Measurements from ENCODE around the gene PDP2.
A peak's percentile ranks its signal among the peaks of the same experiment; 100 is the strongest.
"Not testable (repeated sequence)": the region's sequence is repeated elsewhere in the genome, so short reads cannot be mapped to it uniquely, and the experiment has no call there.

Gene PDP2

GRCh38 chr16:66921729-66922450 is 41.6 kb downstream of the PDP2 start:
- DNase-seq, result no peak

DNA sequence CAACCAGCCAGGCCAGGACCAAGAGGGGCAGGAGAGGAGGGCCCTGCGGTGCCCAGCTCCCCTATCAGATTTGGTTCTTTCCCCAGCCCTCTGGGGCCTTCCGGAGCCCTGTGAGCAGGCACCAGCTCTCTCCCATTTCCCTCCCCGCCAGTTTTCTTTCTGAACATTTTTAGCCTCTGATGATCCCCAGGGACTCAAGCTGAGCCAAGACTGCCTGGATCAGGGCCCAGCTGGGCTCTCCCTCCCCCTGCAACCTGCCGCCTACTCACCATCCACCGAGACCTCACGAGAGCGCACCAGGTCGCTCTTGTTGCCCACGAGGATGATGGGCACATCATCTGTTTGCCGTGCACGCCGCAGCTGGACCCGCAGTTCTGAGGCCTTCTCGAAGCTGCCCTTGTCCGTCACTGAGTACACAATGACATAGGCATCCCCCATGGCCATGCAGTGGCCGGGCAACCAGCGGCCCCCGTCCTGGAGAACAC is 43.0 kb downstream of the PDP2 start:
- DNase-seq, result no peak

- DNase-seq, result no peak
Measured at GRCh38 chr16:66923866-66924265, 43.6 kb downstream of the PDP2 start.

- peak; percentile 78 for DNase-seq
Measured at GRCh38 chr16:66924527-66925321, 44.4 kb downstream of the PDP2 start.

DNA sequence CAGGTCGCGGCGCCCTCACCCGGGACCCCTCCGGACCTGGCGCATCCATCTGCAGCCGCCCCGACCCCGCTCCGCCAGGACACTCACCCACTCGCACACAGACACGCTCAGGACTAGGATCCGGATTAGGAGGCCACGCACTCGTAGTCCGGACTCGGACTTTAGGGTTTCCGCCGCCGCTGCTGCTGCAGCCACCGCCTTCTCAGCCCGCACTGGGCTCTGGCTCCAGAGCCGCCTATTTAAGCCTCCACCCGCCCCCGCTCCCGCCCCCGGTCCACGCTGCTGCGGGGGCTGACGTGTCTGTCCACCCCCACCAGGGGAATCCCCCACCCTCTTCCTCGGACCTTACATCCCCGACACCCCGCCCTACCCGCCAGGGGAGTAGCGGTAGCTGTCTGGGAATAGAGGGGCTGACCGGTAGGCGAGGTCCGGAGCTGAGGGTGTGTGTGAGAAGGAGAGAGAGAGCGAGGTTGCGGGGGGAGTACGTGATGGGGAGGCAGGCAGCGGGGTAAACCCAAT is 45.1 kb downstream of the PDP2 start, which contains the start of gene RRAD:
RRAD (minus strand) TSS at position 214 of the 519 bp plus-strand sequence. CDS start 356 bp downstream, outside the sequence.
- no peak for DNase-seq

DNA sequence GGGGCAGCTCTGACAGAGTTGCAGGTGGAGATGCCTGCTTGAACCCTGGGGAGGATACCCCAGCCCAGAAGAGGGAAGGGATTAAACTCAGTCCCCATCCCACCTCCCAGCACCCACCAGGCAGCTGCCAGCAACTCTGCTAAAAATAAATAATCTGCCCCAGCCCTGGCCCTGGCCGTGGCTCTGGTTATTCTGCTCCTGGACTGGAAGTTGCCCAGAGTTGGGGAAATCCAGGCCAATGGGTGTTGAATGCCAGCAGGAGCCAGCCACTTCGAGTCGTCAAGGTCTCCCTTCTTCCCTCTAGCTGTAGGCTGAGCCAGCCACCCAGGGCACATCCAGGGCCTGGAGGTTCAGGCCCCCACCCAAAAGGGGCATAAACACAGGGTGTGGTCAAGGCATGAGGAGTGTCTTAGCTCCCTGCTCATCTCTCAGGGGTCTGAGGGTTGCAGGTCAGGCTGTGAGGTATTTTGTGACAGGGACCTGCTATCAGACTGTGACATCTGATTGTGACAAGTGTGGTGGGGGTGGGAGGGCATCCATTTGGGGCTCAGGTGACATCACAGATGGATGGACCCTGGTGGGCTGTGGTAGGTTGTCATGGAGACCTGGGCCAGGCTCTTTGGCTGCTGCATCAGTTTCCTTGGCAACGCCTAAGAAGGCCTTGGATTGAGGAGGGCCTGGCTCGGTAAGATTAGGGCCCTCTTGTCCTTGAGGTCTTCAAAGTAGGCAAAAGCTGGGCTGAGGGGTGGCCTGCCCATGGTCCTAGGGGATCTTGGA is 46.0 kb downstream of the PDP2 start:
- no peak for DNase-seq

DNA sequence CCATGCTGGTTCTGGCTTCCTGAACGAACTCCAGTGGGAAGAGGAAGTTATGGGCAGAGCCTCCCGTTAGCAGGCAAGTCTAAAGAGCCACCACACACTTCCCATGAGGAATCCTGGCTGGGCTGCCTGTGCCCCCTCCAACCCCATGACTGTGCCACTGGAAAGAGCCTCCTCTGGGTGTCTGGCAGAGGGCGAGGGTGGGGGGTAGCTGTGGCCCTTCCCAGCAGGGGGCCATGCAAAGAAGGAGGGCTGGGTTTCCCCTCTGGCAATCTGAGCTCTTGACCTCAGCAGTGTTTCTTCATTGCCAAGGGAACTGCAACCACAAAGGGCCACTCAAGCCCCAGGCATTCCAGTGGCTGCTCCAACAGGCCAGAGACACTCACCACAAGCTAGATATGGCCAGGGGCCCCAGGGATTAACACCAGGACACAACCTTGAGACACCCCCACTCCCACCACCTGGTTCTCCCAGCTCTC is 46.7 kb downstream of the PDP2 start:
- DNase-seq, result no peak

DNA sequence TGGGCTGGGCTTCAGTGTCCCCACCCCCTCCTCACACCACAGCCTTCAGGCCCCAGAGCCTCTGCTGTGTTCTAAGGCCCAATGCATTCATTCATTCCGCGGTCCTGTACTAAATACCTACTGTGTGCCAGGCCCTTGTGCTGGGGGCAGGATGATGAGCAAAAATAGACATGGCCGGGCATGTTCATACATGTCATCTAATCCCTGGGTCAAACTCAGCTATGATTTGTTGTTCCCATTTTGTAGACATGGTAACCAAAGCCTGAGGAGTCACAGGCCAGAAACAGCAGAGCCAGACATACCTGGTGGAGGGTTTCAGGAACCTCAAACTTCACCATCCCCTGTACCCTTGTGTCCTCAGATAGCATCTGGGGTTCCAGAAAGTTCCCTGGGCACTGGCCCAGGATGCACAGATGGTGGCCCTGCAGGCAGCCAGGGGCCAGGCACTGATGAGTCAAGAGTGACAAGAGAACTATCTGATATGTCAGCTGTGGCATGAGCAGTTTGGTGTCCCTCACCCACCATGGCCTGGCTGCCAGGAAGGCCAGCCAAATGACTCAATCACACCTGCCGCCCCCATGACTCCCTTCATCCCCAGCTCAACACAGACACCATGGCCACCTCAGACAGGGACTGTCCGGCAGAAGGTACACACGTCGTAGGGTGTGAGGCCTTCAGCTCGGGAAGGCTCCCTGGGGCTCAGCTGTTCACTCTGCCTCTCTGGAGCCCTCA is 47.8 kb downstream of the PDP2 start:
- no peak for DNase-seq

DNA sequence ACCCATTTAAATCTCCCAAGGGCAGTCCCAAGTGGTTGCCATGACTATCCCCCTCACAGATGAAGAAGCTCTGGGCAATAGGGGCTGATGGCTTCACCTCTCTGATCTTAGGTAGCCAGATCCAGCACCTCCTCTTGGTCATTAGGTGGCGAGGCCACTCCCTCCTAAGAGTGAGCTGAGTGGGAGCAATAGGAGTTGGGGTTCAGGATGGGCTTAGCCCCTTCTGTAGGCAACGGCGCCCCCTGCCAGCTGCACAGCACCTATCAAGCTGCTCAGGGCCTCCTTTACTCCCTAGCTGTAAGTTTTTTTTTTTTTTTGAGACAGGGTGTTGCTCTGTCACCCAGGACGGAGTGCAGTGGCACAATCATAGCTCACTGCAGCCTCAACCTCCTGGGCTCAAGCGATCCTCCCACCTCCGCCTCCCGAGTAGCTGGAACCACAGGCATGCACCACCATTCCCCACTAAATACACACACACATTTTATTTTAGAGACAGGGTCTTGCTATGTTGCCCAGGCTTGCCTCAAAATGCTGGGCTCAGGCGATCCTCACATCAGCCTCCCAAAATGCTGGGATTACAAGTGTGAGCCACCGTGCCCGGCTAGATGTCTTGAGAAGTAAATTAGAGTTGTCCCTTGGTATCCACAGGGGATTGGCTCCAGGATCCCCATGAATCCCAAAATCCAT is 48.5 kb downstream of the PDP2 start:
- peak; percentile 72 for DNase-seq

- no peak for DNase-seq
Measured at GRCh38 chr16:66930189-66930588, 49.9 kb downstream of the PDP2 start.

DNA sequence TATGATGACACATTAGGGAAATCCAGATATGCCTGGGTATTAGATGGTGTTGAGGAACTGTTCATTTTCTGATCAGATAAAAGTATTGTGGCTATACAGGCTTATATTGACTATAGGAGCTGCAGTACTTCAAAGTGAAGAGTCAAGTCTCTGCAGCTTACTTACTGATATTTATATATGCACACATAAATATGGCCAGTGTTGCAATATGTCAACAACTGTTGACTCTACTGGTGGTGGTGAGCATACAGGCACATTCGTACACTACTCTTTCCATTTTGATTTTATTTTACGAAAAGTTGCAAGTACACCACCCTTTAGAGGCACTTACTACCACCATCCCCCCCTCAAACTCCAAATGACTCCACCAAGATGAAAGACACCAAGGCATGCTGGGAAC is 51.4 kb downstream of the PDP2 start:
- DNase-seq, result no peak

DNA sequence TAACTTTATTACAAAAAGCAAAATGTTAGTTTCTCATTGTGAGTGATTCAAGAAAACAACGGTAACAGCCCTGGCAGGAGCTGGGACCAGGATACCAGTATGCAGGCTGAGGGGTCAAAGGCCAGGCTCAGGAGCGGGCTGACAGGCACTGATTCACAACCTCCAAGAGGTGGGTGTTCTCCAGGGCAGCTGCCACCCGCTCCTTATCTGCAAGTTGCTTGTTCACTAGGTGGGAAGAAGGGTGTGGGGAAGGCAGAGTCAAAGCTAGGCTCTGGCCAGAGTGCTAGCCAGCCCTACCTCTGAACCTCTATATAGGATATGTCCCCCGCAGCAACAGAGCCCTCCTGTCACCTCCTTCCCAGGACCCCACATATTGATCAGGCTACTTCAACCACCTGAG is 51.8 kb downstream of the PDP2 start:
- no peak for DNase-seq

- DNase-seq, result peak; percentile 77
Measured at GRCh38 chr16:66933776-66934137, 53.4 kb downstream of the PDP2 start.

DNA sequence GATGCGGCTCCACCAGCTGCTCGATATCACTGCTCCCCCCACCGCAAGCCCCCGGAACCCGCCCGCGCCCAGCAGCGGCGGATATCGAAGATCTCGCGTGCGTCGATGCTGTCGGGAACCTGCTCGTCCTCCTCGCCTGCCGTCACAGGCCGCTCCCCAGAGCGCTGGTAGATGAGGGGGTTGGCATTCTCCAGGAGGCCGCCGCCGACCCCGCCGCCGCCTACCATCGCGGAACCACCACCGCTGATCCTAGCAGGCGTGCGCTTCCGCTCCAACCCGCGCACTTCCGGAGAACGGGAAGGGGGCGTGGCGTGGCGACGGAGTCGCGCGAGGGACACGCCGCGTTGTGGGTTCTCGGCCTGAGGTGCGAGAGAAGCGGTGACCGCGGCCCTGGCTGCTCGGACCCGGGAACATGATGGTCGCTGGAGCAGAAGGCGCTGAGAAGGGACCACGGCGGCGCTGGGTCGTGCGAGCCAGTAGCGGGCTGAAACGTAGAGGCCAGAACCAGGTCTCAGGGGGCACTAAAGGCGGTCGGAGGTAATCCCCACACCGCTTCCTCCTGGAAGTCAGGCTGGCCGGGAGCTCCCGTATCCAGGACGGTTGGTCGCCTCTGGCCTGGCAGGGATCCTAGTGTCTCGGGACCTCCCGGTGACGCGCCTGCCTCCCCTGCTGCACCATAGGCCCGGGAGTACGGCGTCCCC is 54.0 kb downstream of the PDP2 start, which contains the start of gene CIAO2B:
CIAO2B (minus strand) TSS at position 265 of the 701 bp plus-strand sequence; CDS start at position 227, 38 bp downstream.
- DNase-seq, result peak; percentile 97

GRCh38 chr16:66934839-66935313 is 54.6 kb downstream of the PDP2 start:
- not testable (repeated sequence) for DNase-seq

DNA sequence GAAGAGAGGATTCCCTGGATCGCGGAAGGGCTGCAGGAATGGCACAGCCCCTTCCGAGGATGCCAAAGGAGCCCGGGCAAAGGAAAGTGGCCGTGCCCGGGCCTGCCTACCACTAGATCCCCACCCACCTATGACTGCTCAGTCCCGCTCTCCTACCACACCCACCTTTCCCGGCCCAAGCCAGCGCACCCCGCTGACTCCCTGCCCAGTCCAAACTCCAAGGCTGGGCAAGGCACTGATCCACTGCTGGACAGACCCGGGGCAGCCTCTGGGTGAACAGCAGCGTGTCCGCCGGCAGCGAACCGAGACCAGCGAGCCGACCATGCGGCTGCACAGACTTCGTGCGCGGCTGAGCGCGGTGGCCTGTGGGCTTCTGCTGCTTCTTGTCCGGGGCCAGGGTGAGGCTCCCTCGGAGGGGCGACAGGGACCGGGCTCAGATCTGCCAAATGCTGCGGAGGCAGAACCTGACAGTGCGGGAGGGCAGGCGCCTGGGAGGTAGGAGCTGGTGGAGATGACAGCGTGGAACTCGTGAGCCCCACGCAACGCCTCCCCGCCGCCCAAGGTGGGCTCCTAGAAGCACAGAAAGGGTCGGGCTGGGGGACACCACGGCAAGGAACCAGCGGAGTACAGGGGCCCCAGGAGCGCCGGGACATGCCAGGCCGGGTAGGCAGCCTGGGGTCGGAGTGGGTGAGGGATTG is 55.1 kb downstream of the PDP2 start, which contains the start of gene CES2:
CES2 (plus strand) TSS at position 203 of the 698 bp plus-strand sequence; CDS start at position 323, 120 bp downstream.
- no peak for DNase-seq

- DNase-seq, result no peak
Measured at GRCh38 chr16:66936462-66936861, 56.1 kb downstream of the PDP2 start.

- no peak for DNase-seq
Measured at GRCh38 chr16:66936889-66937554, 56.7 kb downstream of the PDP2 start.

DNA sequence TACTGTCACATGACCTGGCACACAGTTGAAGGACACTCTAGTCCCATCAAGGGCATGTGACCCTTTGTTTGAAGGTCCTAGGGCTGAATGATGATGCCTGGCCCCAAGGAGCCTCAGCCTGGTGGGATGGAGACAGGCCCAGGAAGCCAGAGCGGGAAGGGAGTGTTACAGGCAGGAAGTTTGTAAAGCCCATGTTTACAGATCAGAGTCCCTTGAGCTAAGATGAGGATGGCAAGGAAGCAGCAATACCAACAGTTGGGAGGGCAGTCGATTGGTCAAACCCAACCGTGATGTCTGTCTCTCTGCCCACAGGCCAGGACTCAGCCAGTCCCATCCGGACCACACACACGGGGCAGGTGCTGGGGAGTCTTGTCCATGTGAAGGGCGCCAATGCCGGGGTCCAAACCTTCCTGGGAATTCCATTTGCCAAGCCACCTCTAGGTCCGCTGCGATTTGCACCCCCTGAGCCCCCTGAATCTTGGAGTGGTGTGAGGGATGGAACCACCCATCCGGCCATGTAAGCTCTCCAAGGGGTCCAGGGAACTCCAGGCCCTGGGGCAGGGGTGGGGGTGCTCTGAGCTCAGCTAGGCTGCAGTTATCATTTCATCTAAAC is 57.5 kb downstream of the PDP2 start:
- DNase-seq, result no peak
